Activated CD8-positive, alpha-beta T cell treated with anti-CD3 and anti-CD28 coated beads for 36 hours (primary cell): ENCODE results near the gene MAP3K7CL. TPM values are rescaled to one million over a fixed set of nuclear protein-coding genes. Genes with fewer than 3 reads are reported as not detected.

ENCODE experiments used
- ATAC-seq: fragments of 200-7000 bp; cut with Tn5 transposase; one replicate; pipeline ENCODE4 v1.10.0; 2021; ENCODE audit warnings: mild to moderate bottlenecking, moderate library complexity
- CTCF ChIA-PET: fragments of 350-600 bp; sonication (Branson Sonifier 250); formaldehyde crosslinking; loops from one replicate; lab custom pipeline; 2021; ENCODE audit warnings: antibody characterized with exemption; lab: Charles Lee
- POLR2A ChIA-PET: fragments of 350-600 bp; sonication (Branson Sonifier 250); formaldehyde crosslinking; loops from one replicate; lab custom pipeline; 2021; ENCODE audit warnings: antibody characterized with exemption; lab: Charles Lee
- DNase-seq: peaks from one replicate; pipeline ENCODE4 v3.0.0-alpha.2; 2020
- H3K27ac Mint-ChIP-seq: one replicate; pipeline ENCODE4 v1.8.0; 2021; ENCODE audit warnings: mild to moderate bottlenecking, mixed read lengths
- H3K27me3 Mint-ChIP-seq: one replicate; pipeline ENCODE4 v1.8.0; 2021; ENCODE audit warnings: mixed read lengths
- H3K36me3 Mint-ChIP-seq: one replicate; pipeline ENCODE4 v1.8.0; 2021; ENCODE audit warnings: low read depth, mixed read lengths
- H3K4me1 Mint-ChIP-seq: one replicate; pipeline ENCODE4 v1.8.0; 2021; ENCODE audit warnings: low read depth, mixed read lengths
- H3K4me3 Mint-ChIP-seq: one replicate; pipeline ENCODE4 v1.8.0; 2021; ENCODE audit warnings: mild to moderate bottlenecking, moderate library complexity, mixed read lengths
- H3K9me3 Mint-ChIP-seq: one replicate; pipeline ENCODE4 v1.8.0; 2021; ENCODE audit warnings: mixed read lengths
- CTCF ChIP-seq: fragments of 200-600 bp; IDR thresholded peaks from one replicate; pipeline ENCODE4 v1.8.0; 2022; ENCODE audit warnings: antibody characterized with exemption, mild to moderate bottlenecking
- intact Hi-C: fragments of 100-400 bp; cut with micrococcal nuclease; formaldehyde crosslinking; loops from one replicate; pipeline ENCODE4 v1.10.0; 2022
- total RNA-seq, 2 experiments: library from RNA; stranded (reverse); gene quantifications; one replicate each; pipeline ENCODE4 v1.2.3, GENCODE V29; 2021

MAP3K7CL gene
- total RNA-seq, 2 experiments from 2014 or later: 3.2 to 4.7 TPM

GRCh38 chr21:29218749-29219148 lies 88.3 kb downstream of the MAP3K7CL start:
- H3K4me3 Mint-ChIP-seq: no peak overlapping the region
- H3K4me1 Mint-ChIP-seq: peaks cover 3% of the 10 kb centered on the region
- H3K9me3 Mint-ChIP-seq: no peaks in the 10 kb centered on the region
- POLR2A ChIA-PET: no interaction called here
- DNase-seq: no peak
- no peak for ATAC-seq
- H3K27ac Mint-ChIP-seq: no peak overlapping the region
- no peak for TF ChIP-seq CTCF
- CTCF ChIA-PET: interaction anchor here (1.0 to 1.9 kb wide), 2 partner anchors 9 to 15 kb away, joined by 3 to 4 read pairs; no protein-coding TSS in a partner anchor
- no peaks in the 10 kb centered on the region for H3K27me3 Mint-ChIP-seq
- intact Hi-C loops: loop anchor here (10.0 kb wide), 1 partner anchor 64 kb away; no protein-coding TSS in a partner anchor
- no peaks in the 10 kb centered on the region for H3K36me3 Mint-ChIP-seq

- Mint-ChIP-seq H3K36me3 (no peaks in the 10 kb centered on the region), H3K27ac (no peak overlapping the region)
These were observed 88.8 kb downstream of the MAP3K7CL start for GRCh38 chr21:29219165-29219770.

GRCh38 chr21:29221253-29221744 lies 90.9 kb downstream of the MAP3K7CL start:
- intact Hi-C loops: no loop called here
- ChIA-PET POLR2A (no interaction called here), CTCF (interaction anchor here (1.1 kb wide), 1 partner anchor 128 kb away, joined by 4 read pairs; no protein-coding TSS in a partner anchor)
- DNase-seq (no peak), ATAC-seq (no peak)
- H3K36me3 Mint-ChIP-seq: no peaks in the 10 kb centered on the region
- no peak for TF ChIP-seq CTCF
- H3K27ac Mint-ChIP-seq: no peak overlapping the region
- peaks cover 3% of the 10 kb centered on the region for H3K4me1 Mint-ChIP-seq
- no peak overlapping the region for H3K4me3 Mint-ChIP-seq
- no peaks in the 10 kb centered on the region for H3K9me3 Mint-ChIP-seq
- peaks cover 1% of the 10 kb centered on the region for H3K27me3 Mint-ChIP-seq

More at GRCh38 chr21:29219165-29219770, 88.8 kb downstream of the MAP3K7CL start:
- no peak for ATAC-seq
- no peaks in the 10 kb centered on the region for H3K27me3 Mint-ChIP-seq
- no peak overlapping the region for H3K4me3 Mint-ChIP-seq
- ChIA-PET POLR2A (no interaction called here), CTCF (interaction anchor here (1.0 to 1.9 kb wide), 2 partner anchors 10 to 15 kb away, joined by 3 to 4 read pairs; no protein-coding TSS in a partner anchor)
- intact Hi-C loops: loop anchor here (10.0 kb wide), 1 partner anchor 64 kb away; no protein-coding TSS in a partner anchor
- DNase-seq: no peak
- H3K9me3 Mint-ChIP-seq: no peaks in the 10 kb centered on the region
- H3K4me1 Mint-ChIP-seq: peaks cover 3% of the 10 kb centered on the region
- TF ChIP-seq CTCF: no peak

GRCh38 chr21:29224006-29224405 lies 93.6 kb downstream of the MAP3K7CL start:
- ATAC-seq (no peak), DNase-seq (no peak)
- TF ChIP-seq CTCF: no peak
- intact Hi-C loops: no loop called here
- no peak overlapping the region for H3K4me3 Mint-ChIP-seq
- ChIA-PET CTCF (interaction anchor here (1.1 to 1.3 kb wide), 2 partner anchors 8 to 16 kb away, joined by 3 to 5 read pairs; no protein-coding TSS in a partner anchor), POLR2A (no interaction called here)
- no peaks in the 10 kb centered on the region for H3K9me3 Mint-ChIP-seq
- H3K27ac Mint-ChIP-seq: no peak overlapping the region
- H3K36me3 Mint-ChIP-seq: no peaks in the 10 kb centered on the region
- peaks cover 4% of the 10 kb centered on the region for H3K4me1 Mint-ChIP-seq
- H3K27me3 Mint-ChIP-seq: peaks cover 5% of the 10 kb centered on the region

Other genes with a start within 250 kb of the MAP3K7CL start
- gene LTN1, start 137.8 kb upstream of the MAP3K7CL start, total RNA-seq: 10 to 100 TPM; 26.7 to 28.0 TPM
- gene RWDD2B, start 111.3 kb upstream of the MAP3K7CL start, total RNA-seq: 10 to 100 TPM; 14.7 to 14.9 TPM
- 10 to 100 TPM; 39.9 TPM for gene USP16, start 106.0 kb upstream of the MAP3K7CL start, total RNA-seq
- gene CCT8, start 57.0 kb upstream of the MAP3K7CL start, total RNA-seq: 100 to 1,000 TPM; 474 to 489 TPM
- gene BACH1, start 168.3 kb downstream of the MAP3K7CL start, total RNA-seq: 10 to 100 TPM; 27.3 to 28.2 TPM